Retinal pigment epithelial cell (primary cell): ENCODE results near the gene RBP3.

Experiments
- DNase-seq: peaks from one replicate; pipeline ENCODE4 v3.0.0-alpha.2; 2010; ENCODE audit warnings: low read depth
- H3K4me3 ChIP-seq: 2 replicates; pipeline ENCODE4 v1.5.1; 2011; ENCODE audit warnings: mild to moderate bottlenecking, low read length, control low read depth, moderate library complexity
- TF ChIP-seq, protein P1 (sequence below): conservative IDR thresholded peaks from 2 replicates; pipeline ENCODE4 v1.5.1; 2011; ENCODE audit warnings: low read depth, low read length, control low read depth, inconsistent platforms

RBP3 gene

DNA sequence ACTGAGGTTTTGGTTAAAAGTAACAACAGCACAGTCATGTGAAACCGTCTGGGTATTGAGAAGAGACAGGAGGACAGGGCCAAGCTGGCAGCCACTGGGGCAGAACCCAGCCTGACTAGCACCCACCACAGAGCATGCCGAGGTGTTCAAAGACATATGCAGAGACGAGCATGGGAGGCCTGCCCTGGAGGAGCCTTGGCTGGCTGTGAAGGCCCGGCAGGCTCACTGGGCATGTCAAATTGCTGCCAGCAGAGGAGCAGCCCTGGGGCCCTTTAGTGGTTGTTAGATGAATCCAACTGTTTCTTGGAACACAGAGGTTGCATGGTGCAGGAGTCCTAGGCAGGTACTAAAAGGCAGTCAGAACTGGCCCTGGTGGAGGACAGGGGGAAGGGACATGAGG, 30.9 kb upstream of the RBP3 start:
- TF ChIP-seq, protein P1, sequence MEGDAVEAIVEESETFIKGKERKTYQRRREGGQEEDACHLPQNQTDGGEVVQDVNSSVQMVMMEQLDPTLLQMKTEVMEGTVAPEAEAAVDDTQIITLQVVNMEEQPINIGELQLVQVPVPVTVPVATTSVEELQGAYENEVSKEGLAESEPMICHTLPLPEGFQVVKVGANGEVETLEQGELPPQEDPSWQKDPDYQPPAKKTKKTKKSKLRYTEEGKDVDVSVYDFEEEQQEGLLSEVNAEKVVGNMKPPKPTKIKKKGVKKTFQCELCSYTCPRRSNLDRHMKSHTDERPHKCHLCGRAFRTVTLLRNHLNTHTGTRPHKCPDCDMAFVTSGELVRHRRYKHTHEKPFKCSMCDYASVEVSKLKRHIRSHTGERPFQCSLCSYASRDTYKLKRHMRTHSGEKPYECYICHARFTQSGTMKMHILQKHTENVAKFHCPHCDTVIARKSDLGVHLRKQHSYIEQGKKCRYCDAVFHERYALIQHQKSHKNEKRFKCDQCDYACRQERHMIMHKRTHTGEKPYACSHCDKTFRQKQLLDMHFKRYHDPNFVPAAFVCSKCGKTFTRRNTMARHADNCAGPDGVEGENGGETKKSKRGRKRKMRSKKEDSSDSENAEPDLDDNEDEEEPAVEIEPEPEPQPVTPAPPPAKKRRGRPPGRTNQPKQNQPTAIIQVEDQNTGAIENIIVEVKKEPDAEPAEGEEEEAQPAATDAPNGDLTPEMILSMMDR: no peak
- DNase-seq: no peak
- H3K4me3 ChIP-seq: no peak overlapping the region

DNA sequence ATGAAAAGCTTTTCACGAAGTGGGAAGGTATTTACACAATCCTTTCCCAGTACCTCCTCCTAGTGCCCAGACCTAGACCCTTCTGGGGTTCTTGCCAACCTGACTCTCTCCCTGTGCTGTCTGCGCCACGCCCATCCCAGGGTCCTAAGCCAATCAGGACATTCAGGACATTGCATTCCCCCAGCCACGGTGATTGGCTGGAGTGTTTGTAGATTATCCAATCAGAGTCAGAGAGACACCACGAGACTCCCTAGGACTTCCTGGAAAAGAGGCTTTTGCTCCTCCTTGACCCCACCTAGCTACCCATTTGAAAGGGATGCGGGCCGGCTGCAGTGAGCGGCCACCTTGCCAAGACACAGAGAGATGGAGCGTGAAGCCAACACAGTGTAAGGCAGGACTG, 29.5 kb upstream of the RBP3 start:
- TF ChIP-seq, protein P1: no peak
- DNase-seq: no peak
- no peak overlapping the region for H3K4me3 ChIP-seq

- TF ChIP-seq, protein P1: no peak
- no peak overlapping the region for H3K4me3 ChIP-seq
- no peak for DNase-seq
Measured at GRCh38 chr10:47319784-47320183, 28.4 kb upstream of the RBP3 start.

- H3K4me3 ChIP-seq: no peak overlapping the region
- TF ChIP-seq, protein P1: no peak
- DNase-seq: no peak
Measured at GRCh38 chr10:47320812-47321211, 27.4 kb upstream of the RBP3 start.

- TF ChIP-seq, protein P1: no peak
- DNase-seq: no peak
- no peak overlapping the region for H3K4me3 ChIP-seq
Measured at GRCh38 chr10:47321521-47322195, 26.5 kb upstream of the RBP3 start.

DNA sequence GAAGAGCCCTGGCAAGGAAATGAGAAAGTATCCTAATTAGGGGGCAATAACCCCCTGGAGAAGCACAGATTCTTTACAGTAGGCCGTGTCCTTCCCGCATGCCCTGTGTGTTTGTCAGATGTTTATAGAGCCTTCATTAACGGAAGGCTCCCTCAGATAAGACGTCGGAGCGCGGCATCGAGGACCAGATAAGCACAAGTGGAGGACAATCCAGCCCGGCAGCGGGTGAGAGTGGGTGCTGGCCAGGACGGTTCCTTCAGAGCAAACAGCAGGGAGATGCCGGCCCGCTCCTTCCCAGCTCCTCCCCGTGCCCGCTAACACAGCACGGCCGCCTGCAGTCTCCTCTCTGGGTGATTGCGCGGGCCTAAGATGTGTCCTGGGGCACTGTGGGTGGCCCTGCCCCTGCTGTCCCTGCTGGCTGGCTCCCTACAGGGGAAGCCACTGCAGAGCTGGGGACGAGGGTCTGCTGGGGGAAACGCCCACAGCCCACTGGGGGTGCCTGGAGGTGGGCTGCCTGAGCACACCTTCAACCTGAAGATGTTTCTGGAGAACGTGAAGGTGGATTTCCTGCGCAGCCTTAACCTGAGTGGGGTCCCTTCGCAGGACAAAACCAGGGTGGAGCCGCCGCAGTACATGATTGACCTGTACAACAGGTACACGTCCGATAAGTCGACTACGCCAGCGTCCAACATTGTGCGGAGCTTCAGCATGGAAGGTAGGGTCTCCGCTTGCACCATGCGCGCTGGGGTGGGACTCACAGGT, 25.7 kb upstream of the RBP3 start, which contains the start of gene GDF2:
GDF2 (plus strand) TSS at position 155 of the 762 bp plus-strand sequence; CDS start at position 370, 215 bp downstream.
- H3K4me3 ChIP-seq: no peak within 1 kb of the TSS
- TF ChIP-seq, protein P1: no peak
- DNase-seq: no peak

- TF ChIP-seq, protein P1: no peak
- DNase-seq: no peak
- H3K4me3 ChIP-seq: no peak overlapping the region
Measured at GRCh38 chr10:47323087-47323486, 25.1 kb upstream of the RBP3 start.
